HG03066 (cell line): ENCODE results near the gene CEP162.
"Not testable (repeated sequence)": the region's sequence is repeated elsewhere in the genome, so short reads cannot be mapped to it uniquely, and the experiment has no call there.

ENCODE experiments used
- ATAC-seq: cut with Tn5 transposase; IDR thresholded peaks from one replicate; pipeline ENCODE4 v1.9.1; 2021; ENCODE audit warnings: low read depth; ENCODE audit not compliant: unreplicated experiment

The CEP162 gene

DNA sequence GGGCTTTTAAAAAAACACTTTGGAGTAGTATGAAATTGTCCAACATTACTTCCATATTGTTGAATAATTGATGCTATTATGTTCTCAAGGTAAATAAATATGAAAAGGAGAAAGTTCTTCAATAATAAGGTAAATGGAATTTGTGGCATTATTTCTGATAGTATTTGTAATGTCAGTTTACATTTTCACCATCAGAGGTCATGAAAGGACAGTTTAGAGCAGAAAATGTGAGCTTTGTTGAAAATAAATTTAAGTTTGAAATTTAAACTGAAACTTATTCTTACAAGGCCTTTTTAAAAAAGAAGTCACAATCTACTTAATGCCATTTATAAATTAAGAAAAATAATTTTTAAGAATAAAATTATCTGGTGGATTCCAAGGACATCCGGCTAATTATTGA lies 15.8 kb upstream of the CEP162 start:
- no peak for ATAC-seq

DNA sequence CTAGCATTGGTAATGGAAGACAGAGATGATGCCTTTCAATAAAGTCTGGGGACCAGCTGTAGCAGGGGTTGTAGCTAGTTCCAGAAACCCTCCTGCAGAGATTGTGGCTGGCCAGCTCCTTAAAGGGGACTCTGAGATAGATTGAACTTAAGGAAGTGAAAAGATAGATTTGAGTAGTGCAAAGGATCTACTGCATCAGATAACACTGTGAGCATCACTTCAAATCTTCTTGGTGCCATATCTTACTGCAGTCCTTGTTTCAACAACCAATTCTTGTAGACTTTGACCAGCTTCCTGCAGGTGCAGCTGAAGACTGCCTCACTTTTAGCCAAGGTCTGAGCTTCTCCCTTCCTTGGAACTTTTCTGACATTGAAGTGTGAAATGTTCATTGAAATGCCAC lies 14.8 kb upstream of the CEP162 start:
- peak; percentile 46 for ATAC-seq

DNA sequence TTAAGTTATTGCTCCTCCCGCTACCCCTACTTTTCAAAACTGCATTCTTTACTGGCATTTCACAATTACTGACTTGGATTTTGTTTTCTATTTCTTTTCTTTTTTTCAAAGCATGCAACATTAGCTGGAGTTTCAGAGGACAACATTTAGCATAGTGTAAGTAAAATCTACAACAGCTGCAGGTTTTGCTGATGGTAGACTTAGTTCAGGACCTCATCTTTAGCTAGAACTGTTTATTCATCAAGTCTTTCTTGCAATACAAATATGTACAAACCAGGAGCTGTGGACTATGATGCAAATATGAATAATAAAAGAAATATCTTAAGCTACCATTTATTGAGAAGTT lies 728 bp upstream of the CEP162 start:
- ATAC-seq, result no peak

DNA sequence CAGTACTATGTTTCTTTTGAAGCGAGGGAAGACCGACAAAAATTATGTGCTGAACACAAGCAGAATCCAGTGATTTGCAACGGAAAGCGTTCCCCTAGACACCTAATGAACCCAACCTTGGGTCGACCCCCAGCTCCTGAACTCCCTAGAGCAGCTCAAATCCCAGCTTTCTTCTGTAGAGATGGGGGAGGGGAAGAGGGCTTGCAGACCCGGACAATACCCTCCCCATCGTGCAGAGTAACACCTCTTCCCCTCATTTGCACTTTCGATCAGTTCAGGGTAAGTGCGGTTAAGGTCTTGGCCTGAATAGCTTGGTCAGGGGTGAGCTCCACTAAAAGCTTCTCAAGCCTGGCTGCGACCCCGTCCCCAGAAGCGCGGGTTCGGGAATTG lies 404 bp downstream of the CEP162 start:
- ATAC-seq, result no peak

DNA sequence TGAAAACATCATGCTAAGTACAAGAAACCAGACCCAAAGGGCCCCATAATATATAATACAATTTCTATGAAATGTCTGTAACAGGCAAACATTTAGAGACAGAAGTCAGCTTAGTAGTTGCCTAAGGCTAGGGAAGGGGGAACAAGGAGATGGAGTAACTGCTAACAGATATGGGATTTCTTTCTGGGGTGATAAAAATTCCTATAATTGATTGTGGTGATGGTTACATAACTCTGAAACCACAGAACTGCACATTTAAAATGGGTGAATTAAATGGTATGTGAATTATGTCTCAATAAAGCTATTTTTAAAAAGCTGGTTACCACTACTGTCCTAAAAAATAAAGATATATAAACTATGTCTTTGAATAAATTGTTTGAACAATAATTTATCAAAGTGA lies 3.2 kb downstream of the CEP162 start:
- ATAC-seq, result no peak

DNA sequence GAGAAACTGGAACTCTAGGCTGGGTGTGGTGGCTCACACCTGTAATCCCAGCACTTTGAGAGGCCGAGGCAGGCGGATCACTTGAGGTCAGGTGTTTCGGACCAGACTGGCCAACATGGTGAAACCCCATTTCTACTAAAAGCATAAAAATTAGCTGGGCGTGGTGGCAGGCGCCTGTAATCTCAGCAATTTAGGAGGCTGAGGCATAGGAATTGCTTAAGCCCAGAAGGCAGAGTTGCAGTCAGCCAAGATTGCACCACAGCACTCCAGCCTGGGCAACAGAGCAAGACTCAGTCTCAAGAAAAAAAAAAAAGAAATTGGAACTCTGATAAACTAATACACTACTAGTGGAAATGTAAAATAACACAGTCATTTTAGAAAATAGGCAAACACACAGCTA lies 3.8 kb downstream of the CEP162 start:
- not testable (repeated sequence) for ATAC-seq

DNA sequence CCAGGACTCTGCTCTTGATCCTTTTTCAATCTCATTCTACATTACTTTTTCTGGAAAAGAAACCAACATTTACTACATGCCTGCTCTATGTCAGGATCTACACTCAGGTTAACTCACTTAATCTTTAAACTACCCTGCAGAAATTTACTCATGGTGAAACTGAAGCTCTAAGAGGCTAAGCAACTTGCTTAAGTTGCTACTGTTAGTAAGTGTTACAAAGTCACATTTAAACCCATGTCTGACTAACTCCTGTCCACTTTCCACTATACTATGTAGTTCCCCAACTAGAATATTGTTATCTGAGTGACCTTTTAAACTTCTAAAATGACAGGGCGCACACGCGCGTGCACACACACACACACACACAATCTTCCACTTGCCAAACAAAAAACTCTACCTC lies 5.0 kb downstream of the CEP162 start:
- ATAC-seq, result no peak

DNA sequence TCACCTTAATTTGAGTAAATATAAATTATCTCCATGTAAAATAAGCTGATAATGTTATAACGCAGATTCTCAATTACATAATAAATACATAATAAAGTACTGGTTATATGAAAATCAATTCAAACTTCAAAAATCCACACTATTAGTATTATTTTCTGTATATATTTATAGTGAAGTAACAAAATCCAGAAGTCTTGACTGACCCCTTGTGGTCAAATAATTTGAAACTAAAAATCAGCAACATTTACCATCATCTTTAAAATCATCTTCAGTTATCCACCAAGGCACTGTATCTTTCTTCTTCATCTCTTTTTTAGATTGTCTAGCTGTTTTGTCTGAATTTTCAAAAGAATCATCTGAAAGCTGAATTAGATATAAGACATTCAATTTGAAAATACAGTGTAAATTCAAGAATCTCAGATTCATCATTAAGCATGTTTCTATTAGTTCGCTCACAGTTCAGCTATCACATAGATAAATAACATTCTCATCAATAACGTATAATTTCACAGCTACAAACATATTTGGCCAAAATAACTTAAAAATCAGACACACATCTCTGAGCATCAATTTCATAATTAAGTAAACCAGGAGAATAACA lies 6.5 kb downstream of the CEP162 start:
- no peak for ATAC-seq

DNA sequence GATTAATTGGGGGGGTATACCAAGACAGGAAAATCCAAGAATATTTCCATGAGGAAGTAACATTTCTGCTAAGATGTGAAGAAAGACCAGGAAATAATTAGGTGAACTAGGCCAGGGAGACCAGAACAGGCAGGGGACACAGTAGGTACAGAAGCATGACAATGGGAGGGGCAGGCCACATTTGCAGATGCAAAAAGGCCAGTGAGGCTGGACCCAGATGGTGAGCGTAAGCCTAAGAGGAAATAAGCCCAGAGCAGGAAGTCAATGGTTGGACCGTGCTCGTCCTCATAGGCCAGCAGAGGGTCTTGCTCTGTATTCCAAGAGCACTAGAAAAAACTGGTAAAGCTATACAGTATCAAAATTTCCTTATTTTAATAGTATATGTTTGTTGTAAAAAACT lies 9.4 kb downstream of the CEP162 start:
- ATAC-seq, result no peak

DNA sequence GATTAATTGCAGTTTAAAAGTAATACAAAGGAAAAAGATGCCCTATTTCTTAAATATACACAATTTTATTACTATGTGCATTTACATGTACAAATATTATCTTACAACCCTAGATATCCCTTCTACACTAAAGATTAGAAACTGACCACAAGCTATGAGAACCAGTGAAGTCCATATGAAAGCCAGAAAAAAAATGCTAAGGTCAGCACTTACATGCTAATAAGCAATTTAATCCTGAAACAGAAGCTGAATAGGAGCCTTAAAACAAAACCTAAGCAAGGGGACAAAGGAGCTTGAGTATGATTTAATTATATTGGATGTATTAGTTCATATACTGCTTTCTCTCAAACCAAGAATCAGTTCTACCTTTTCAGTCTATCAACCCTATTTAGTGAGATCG lies 14.2 kb downstream of the CEP162 start:
- no peak for ATAC-seq

DNA sequence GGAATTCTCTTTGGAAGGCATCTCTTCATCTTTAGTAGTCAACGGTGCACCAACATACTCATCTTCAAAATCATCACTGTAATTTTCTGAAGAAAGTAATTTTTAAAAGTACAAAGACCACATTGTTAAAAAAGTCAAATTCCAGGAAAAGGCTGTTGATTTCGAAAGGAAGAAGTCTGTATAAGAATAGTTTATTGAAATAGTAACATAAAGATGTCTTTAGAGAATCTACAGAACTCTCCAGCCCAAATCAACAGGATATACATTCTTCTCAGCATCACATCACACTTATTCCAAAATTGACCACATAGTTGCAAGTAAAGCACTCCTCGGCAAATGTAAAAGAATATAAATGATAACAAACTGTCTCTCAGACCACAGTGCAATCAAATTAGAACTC lies 23.4 kb downstream of the CEP162 start:
- ATAC-seq, result no peak

DNA sequence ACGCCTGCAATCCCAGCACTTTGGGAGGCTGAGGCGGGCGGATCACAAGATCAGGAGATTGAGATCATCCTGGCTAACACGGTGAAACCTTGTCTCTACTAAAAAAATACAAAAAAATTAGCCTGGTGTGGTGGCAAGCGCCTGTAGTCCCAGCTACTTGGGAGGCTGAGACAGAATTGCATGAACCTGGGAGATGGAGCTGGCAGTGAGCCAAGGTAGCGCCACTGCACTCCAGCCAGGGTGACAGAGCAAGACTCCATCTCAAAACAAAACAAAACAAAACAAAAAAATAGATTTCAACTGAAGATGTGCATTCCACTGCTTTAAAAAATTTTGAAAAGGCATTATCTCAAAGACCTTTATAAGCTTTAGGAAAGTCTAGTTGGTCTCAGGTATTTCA lies 27.5 kb downstream of the CEP162 start:
- ATAC-seq, result not testable (repeated sequence)

DNA sequence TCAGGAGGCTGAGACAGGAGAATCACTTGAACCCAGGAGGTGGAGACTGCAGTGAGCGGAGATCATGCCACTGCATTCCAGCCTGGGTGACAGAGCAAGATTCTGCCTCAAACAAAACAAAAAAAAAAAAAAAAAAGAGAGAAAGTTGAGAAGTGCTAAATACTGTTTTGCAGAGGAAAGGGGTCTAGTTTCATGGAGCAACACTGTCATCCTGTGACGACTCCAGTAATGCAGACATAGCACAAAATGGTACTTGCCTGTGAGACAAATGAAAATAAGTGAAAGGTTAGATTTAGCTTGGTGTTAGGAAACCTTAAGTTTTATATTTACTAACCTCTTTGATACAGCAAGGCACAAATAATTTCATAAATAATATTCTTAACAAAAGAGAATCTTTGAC lies 29.7 kb downstream of the CEP162 start:
- ATAC-seq, result no peak

DNA sequence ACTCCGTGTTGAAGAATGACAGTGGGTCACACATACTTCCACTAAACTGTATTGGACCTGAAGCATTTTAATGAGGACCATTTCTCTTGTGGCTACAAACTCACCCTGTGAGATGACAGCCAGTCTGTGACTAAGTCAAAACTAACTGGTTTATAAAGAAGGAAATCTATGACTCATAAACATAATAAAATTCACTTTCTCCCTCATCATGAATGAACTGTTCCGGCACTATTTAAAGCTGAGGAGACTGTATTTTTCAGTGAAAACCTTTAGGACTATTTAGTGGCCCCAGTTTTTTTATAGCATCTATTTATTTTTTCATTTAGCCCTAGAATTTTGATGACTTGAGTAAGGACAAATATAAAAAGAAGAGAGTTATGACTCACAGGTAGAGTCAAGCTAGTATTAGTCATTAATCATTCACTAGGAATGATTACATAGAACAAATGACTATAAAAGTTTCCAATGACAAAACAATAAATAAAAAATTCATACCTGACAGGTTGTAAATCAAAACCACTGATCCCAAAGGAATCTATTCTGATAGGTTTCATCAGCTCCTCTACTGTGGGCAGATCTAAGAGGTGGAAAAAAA lies 34.2 kb downstream of the CEP162 start:
- ATAC-seq, result no peak

DNA sequence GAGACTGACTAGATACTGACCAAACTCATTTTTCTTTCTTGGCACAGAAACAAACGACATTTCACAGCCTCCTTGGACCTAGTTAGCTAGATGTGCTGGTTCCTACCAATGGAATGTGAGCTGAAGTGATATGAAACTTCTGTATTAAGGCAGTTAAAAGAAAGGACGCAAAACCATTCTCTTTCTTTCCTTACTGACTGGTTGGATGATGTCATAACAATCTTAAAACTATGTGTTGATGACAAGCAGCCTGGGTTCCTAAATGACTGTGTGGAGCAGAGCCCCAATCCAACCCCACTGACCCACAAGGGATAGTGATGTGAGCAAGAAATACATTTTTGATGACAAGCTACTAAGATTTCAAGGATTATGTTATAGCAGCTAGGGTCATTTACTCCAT lies 35.6 kb downstream of the CEP162 start:
- no peak for ATAC-seq

DNA sequence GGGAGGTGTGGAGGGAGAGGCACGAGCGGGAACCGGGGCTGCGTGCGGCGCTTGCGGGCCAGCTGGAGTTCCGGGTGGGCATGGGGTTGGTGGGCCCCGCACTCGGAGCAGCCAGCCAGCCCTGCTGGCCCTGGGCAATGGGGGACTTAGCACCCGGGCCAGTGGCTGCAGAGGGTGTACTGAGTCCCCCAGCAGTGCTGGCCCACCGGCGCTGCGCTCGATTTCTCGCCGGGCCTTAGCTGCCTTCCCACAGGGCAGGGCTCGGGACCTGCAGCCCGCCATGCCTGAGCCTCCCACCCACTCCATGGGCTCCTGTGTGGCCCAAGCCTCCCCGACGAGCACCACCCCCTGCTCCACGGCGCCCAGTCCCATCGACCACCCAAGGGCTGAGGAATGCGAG lies 38.1 kb downstream of the CEP162 start:
- not testable (repeated sequence) for ATAC-seq

DNA sequence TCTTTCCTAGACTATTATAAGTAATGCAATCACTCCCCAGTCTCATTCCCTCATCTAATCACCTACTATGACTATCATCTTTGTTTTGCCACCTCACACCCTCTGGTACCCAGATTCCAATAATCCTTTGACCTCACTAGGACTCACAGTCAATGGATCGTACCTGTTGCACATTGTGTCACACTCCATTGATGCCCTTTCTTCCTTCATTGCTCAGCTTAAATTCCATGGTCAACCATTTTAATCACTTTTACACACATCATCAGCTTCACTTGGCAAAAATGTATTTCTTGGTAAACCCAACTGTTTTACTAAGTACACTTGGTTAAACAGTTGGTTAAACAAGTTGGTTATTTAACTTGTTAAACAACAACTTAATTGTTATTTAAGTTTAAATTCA lies 44.0 kb downstream of the CEP162 start:
- ATAC-seq, result no peak

DNA sequence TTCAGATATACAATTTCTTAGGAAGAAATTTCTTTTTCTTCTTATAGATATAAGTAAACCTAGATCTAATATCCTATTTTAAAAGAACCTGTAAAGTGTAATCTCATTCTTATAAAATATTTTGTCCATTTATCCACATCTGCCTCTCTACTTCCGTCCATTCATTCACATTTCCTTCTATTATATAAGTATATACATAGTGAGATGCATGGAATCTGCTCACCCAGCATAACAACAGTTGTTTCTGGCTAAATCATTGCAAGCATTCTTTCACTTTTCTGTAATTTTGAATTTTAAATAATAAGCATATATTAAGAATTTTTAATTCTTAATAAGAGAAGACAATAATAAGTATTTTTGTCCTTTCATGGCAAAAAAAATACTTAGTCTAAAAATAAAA lies 45.4 kb downstream of the CEP162 start:
- no peak for ATAC-seq

DNA sequence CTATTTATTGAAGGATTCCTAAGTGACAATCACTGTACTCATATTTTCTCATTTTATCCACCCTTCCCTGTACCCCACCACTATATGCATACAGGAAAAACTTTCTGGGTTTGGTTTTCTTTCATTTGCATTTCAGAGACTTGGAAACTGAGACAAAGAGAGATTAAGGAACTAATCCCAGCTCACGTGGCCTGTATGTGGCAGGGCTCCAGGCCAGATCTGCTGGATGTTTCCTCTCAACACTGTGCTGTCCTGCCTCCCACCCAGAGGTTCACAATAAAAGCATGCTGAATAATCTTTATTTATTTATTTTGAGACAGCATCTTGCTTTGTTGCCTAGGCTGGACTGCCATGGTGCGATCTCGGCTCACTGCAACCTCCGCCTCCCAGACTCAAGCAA lies 50.2 kb downstream of the CEP162 start:
- ATAC-seq, result no peak

DNA sequence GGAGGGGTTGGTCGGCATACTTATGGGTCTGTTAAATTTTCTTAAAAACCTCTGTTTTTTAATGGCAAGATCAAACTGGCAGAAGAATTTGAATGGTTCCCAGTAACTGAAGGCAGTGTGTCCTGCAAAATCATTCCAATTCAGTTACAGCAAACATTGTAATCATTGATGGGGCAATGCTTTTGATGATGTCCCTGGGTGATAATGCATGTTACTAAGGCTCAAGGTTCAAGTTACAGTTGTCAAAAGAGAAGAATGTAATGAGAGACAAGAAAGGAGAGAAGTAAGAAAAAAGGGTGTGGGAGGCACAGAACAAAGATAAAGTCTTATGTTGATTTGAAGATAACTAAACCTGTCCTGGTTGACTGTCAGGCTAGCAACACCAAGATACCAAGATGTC lies 54.9 kb downstream of the CEP162 start:
- no peak for ATAC-seq

DNA sequence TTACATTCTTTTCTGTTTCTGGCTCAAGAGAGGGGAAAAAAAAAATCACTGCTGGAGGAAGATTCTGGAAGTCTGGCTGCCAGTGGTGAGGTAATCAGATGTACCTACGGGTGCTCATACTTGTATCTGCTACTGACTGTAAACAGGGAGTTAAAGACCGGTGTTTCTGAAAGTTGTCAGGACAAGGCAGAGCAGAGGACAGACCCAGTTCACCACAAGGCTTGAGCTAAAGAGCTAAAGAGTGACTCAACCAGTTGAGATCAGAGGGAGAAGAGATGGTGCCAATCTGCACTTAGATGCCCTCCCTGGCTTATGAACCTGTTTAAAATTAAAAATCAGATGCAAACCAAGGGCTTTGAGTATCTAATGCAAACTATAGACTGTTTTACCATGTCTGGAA lies 55.4 kb downstream of the CEP162 start:
- no peak for ATAC-seq

DNA sequence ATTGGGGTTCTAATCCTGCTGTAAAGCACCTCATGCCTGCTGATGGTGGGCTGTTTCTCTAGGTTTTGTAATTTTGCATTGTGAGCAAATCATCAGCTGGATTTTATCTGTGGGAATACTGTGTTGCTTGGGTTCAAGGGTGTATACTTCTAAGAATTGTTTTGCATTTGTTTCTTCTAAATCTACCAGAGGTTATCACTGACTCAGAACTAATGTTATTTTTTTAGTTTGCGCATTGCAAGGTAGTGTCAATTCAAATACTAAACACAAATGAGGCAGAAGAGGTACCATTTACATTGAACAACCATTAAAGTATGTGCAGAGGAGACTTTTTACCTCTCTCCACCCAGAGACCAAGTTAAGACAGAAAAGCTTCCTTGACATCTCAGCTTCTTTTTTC lies 60.0 kb downstream of the CEP162 start:
- ATAC-seq, result no peak

DNA sequence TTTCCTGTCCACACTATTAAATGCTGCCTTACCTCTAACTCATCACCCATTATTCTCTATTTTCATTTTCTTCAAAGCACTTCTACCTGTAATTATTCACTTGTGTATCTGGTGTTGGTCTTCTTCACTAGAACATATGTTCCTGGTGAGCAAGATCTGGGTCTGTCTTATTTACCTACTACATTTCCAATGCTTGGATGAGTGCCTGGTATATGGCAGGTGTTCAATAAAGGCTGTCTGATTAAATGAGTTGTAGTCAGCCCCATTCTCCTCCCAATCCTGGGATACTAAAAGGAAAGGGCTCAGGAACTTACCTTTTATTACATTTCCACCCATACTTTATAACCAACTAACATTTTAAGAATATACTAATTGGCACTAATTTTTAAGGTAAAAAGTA lies 61.0 kb downstream of the CEP162 start:
- ATAC-seq, result no peak
